GM23338 (cell line): ENCODE results near the gene ADAMTSL5. TPM values are rescaled to one million over a fixed set of nuclear protein-coding genes. Genes with fewer than 3 reads are reported as not detected.

Experiments used
- ATAC-seq: fragments of 200-7000 bp; cut with Tn5 transposase; 3 replicates; pipeline ENCODE4 v1.9.1; 2020
- DNase-seq: peaks from one replicate; pipeline ENCODE4 v3.0.0-alpha.2; 2015; ENCODE audit warnings: low spot score
- H2AFZ ChIP-seq: fragments of 200-600 bp; sonication (generic); 2 replicates; pipeline ENCODE4 v1.8.0; 2016; ENCODE audit warnings: antibody characterized with exemption, mild to moderate bottlenecking, moderate library complexity
- H3F3A ChIP-seq: fragments of 200-600 bp; sonication (generic); replicated peaks from 2 replicates; pipeline ENCODE4 v1.8.0; 2017; ENCODE audit warnings: antibody characterized with exemption, mixed run types, low read depth
- H3K27ac ChIP-seq: fragments of 200-600 bp; sonication (generic); 2 replicates; pipeline ENCODE4 v1.6.1; 2016; ENCODE audit warnings: low read depth
- H3K27me3 ChIP-seq: fragments of 200-600 bp; sonication (generic); 2 replicates; pipeline ENCODE4 v1.8.0; 2016; ENCODE audit warnings: mild to moderate bottlenecking, mixed run types, moderate library complexity; ENCODE audit not compliant: insufficient read depth
- H3K36me3 ChIP-seq: fragments of 200-600 bp; sonication (generic); 2 replicates; pipeline ENCODE4 v1.8.0; 2016; ENCODE audit warnings: mild to moderate bottlenecking; ENCODE audit not compliant: insufficient read depth
- H3K4me1 ChIP-seq: fragments of 200-600 bp; sonication (generic); 2 replicates; pipeline ENCODE4 v1.8.0; 2016; ENCODE audit warnings: mild to moderate bottlenecking, moderate library complexity; ENCODE audit not compliant: insufficient read depth
- H3K4me2 ChIP-seq: fragments of 200-600 bp; sonication (generic); 2 replicates; pipeline ENCODE4 v1.7.1; 2017; ENCODE audit warnings: mixed run types
- H3K4me3 ChIP-seq: fragments of 200-600 bp; sonication (generic); 2 replicates; pipeline ENCODE4 v1.6.1; 2016; ENCODE audit warnings: mixed run types
- H3K79me2 ChIP-seq: fragments of 200-600 bp; sonication (generic); replicated peaks from 2 replicates; pipeline ENCODE4 v1.8.0; 2017; ENCODE audit warnings: mild to moderate bottlenecking; ENCODE audit not compliant: insufficient read depth
- H3K9me2 ChIP-seq: fragments of 200-600 bp; sonication (generic); 2 replicates; pipeline ENCODE4 v1.8.0; 2017; ENCODE audit not compliant: insufficient read depth
- H4K20me1 ChIP-seq: fragments of 200-600 bp; sonication (generic); replicated peaks from 2 replicates; pipeline ENCODE4 v1.8.0; 2017; ENCODE audit warnings: mild to moderate bottlenecking; ENCODE audit not compliant: insufficient read depth
- H3K27ac Mint-ChIP-seq: 2 replicates; pipeline ENCODE4 v1.8.0; 2020; ENCODE audit warnings: inconsistent platforms, mild to moderate bottlenecking, moderate library complexity, mixed read lengths
- H3K27me3 Mint-ChIP-seq: 3 replicates; pipeline ENCODE4 v1.8.0; 2022; ENCODE audit warnings: low read depth, mild to moderate bottlenecking, moderate library complexity, mixed read lengths, inconsistent platforms; ENCODE audit not compliant: insufficient read depth, poor library complexity
- H3K36me3 Mint-ChIP-seq: 3 replicates; pipeline ENCODE4 v1.8.0; 2021; ENCODE audit warnings: low read depth, mild to moderate bottlenecking, inconsistent platforms, moderate library complexity, mixed read lengths
- H3K4me1 Mint-ChIP-seq: 3 replicates; pipeline ENCODE4 v1.8.0; 2020; ENCODE audit warnings: mild to moderate bottlenecking, inconsistent platforms, mixed read lengths
- H3K4me3 Mint-ChIP-seq: 3 replicates; pipeline ENCODE4 v1.8.0; 2021; ENCODE audit warnings: moderate library complexity, mild to moderate bottlenecking, inconsistent platforms, mixed read lengths
- H3K9me3 Mint-ChIP-seq: 3 replicates; pipeline ENCODE4 v1.8.0; 2020; ENCODE audit warnings: moderate library complexity, mild to moderate bottlenecking, inconsistent platforms, mixed read lengths
- ETS1 ChIP-seq: IDR thresholded peaks from 2 replicates; pipeline ENCODE4 v1.6.1; 2016; ENCODE audit warnings: antibody characterized with exemption
- EZH2phosphoT487 ChIP-seq: fragments of 200-600 bp; sonication (generic); IDR thresholded peaks from one replicate; pipeline ENCODE4 v1.8.1; 2018; ENCODE audit warnings: antibody characterized with exemption; ENCODE audit not compliant: unreplicated experiment
- POLR2AphosphoS5 ChIP-seq: IDR thresholded peaks from 2 replicates; pipeline ENCODE4 v1.6.1; 2016; ENCODE audit warnings: antibody characterized with exemption, low read depth
- STAT1 ChIP-seq: IDR thresholded peaks from one replicate; pipeline ENCODE4 v1.6.1; 2016; ENCODE audit warnings: antibody characterized with exemption; ENCODE audit not compliant: unreplicated experiment
- ZNF331 ChIP-seq: fragments of 250-450 bp; sonication (Bioruptor Pico); IDR thresholded peaks from 2 replicates; pipeline ENCODE4 v1.5.0; 2020; ENCODE audit warnings: low read depth, mild to moderate bottlenecking, moderate library complexity
- ZNF462 ChIP-seq: fragments of 250-450 bp; sonication (Bioruptor Pico); IDR thresholded peaks from 2 replicates; pipeline ENCODE4 v1.5.0; 2020; ENCODE audit warnings: mild to moderate bottlenecking, moderate library complexity
- polyA plus RNA-seq: library from polyadenylated mRNA; unstranded; fragments of >200 nt; fragmentation: Nextera tagmentation; extraction: Ambion mirVana; gene quantifications from 2 replicates; pipeline ENCODE4 v1.2.1, GENCODE V29; 2016
- total RNA-seq: library from RNA; depleted of rRNA; stranded (reverse); fragments of >200 nt; shearing (Covaris generic); gene quantifications from 2 replicates; pipeline ENCODE4 v1.2.3, GENCODE V29; 2014

Gene ADAMTSL5
- total and polyA plus RNA-seq, 2 experiments from 2014 or later = 0.10 to 0.97 TPM

- Histone ChIP-seq H3K9me2 (no peaks in the 10 kb centered on the region), H3K27me3 (no peaks in the 10 kb centered on the region), H3K4me3 (no peak overlapping the region), H4K20me1 (no peaks in the 10 kb centered on the region), H3K36me3 (no peaks in the 10 kb centered on the region), H3K79me2 (no peaks in the 10 kb centered on the region), H3K4me1 (no peaks in the 10 kb centered on the region), H3K4me2 (no peak overlapping the region), H3K27ac (no peak overlapping the region), H3F3A (no peaks in the 10 kb centered on the region), H2AFZ (no peak overlapping the region)
- Mint-ChIP-seq H3K4me3 (no peak overlapping the region), H3K27me3 (peaks cover 11% of the 10 kb centered on the region), H3K4me1 (no peaks in the 10 kb centered on the region), H3K27ac (no peak overlapping the region), H3K36me3 (no peaks in the 10 kb centered on the region), H3K9me3 (no peaks in the 10 kb centered on the region)
- TF ChIP-seq ZNF462 = no peak
- no peak for TF ChIP-seq EZH2phosphoT487
- no peak for TF ChIP-seq POLR2AphosphoS5
- no peak for TF ChIP-seq ZNF331 (CRISPR knock-in tag)
- TF ChIP-seq STAT1 = no peak
- ATAC-seq (no peak), DNase-seq (no peak)
Measured at GRCh38 chr19:1532003-1532402, 19.2 kb upstream of the ADAMTSL5 start.

GRCh38 chr19:1531587-1531986 lies 18.8 kb upstream of the ADAMTSL5 start:
- H3K27ac Mint-ChIP-seq = no peak overlapping the region
- H3K4me1 Mint-ChIP-seq = no peaks in the 10 kb centered on the region
- TF ChIP-seq ZNF462 (no peak), ZNF331 (CRISPR knock-in tag) (no peak), ETS1 (no peak)

More at GRCh38 chr19:1531587-1531986, 18.8 kb upstream of the ADAMTSL5 start:
- DNase-seq = no peak
- no peaks in the 10 kb centered on the region for H3K79me2 ChIP-seq
- H3K4me1 ChIP-seq = no peaks in the 10 kb centered on the region
- H3K36me3 ChIP-seq = no peaks in the 10 kb centered on the region
- ATAC-seq = no peak
- no peaks in the 10 kb centered on the region for H4K20me1 ChIP-seq
- no peaks in the 10 kb centered on the region for H3F3A ChIP-seq
- H3K9me2 ChIP-seq = no peaks in the 10 kb centered on the region
- no peak overlapping the region for H3K4me2 ChIP-seq
- no peak overlapping the region for H2AFZ ChIP-seq
- Mint-ChIP-seq H3K9me3 (no peaks in the 10 kb centered on the region), H3K27me3 (peaks cover 11% of the 10 kb centered on the region), H3K36me3 (no peaks in the 10 kb centered on the region), H3K4me3 (no peak overlapping the region)
- no peak overlapping the region for H3K27ac ChIP-seq
- no peaks in the 10 kb centered on the region for H3K27me3 ChIP-seq
- H3K4me3 ChIP-seq = no peak overlapping the region
